Measurements from ENCODE around the gene APLNR.

APLNR gene

GRCh38 chr11:57251037-57251436 lies 14.0 kb upstream of the APLNR start:
- DNase-seq = no peak

DNA sequence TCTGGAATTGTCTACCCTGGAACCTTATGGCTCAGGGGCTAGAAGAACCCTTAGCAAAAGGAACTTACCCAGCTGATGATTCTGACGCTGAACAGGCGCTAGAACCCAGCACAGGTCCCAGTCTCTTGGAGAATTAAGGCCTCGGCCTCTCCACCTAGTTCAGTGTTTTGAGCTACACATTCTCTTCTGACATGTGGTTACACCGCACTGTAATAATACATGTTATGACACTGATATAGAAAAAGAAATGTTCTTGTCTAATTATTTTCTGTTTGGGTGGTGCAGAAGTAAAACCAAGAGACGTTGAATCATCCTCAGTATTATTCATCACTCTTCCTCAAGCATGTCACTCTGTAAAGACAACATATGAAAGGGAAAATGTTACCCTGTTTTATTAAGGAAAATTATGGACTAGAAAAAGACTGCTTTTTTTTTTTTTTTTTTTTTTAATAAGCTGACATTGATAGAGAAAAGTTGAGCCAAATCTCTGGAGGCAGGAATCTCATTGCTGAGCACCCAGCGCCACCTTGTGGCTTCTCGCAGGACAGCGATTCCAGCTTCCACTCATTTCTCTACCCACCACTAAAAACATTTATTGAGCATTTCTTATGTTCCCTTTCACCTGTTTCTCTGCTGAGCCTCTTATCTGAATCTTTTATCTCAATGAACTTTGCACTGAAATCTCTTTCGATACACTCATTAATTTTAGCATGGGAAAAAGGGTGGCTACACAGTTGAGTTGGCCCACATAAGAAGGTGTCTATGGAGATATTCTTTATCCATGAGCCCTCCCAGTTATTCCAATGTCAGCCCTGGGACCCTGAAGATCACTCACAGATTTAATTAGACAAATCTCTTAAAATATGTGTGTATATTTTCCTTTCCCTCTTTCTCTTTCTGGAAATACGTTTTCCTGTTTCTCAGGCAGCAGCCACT lies 12.6 kb upstream of the APLNR start:
- DNase-seq = no peak

DNA sequence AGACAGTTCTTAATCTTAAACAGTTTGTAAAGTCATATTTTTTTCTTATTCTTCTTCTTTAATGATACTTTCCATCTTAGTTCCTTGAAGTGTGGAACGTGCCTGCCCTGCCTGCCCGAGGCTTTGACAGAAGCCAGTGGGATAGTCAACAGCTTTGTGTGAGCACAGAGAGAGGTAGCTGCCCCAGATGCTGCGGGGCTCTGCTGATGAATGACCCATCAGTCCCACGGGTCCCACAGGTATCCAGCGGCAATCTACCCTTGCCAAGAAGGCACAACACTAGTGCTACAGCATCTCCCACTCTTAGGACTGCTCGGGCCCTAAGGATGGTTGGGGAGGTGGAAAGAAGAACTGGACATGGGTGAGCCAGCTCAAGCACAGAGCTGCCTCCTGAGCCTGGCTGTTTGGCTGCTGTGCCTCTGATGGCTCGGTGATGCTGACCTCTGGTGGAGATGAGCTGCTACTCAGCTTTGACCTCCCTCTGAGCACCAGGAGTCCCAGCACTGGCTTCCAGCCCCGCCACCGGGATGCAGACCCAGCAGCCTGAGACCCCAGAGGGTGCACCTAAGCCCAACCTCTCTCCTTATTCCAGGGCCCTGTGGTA lies 11.8 kb upstream of the APLNR start:
- no peak for DNase-seq

DNA sequence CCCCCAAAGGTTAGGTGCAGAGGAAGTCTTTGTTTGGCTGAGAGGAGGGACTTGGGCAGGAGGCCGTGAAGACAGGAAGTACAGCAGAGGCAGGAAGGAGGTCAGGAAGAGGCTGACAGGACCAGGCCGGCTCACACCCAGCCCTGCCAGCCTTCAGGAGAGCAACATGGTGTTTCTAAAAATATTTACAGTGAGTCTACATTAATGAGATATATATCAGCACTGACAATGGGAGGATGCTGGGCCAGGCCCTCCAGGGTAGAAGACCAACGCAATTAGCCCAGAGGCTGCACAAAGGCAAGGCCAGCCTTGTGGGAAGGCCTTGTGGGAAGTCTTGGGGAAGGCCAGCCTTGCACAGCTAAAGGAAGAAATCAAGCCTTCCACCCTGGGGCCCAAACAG lies 7.9 kb upstream of the APLNR start:
- no peak for DNase-seq

GRCh38 chr11:57241353-57241972 lies 4.4 kb upstream of the APLNR start:
- no peak for DNase-seq

- peak; percentile 37 for DNase-seq
These were observed 3.7 kb upstream of the APLNR start for GRCh38 chr11:57240757-57241156.

- no peak for DNase-seq
These were observed 3.0 kb upstream of the APLNR start for GRCh38 chr11:57240007-57240406.

DNA sequence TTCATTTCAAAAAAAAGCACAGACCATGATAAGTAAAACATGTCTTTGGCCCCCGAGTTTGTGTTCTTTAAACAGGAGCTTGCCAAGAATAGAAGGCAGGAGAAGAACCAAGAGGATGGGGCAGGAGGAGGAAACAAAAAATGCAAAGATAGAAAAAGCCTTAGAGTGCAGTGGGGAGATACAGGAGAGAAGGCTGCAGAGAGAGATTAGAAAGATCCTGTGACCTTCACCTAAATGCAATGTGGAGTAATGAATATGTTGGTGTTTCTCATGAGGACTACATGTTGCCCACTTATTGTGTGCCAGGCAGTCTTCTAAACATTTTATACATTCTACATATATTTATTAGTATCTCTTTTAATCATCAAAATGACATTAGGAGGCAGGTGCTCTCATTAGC lies 2.3 kb upstream of the APLNR start:
- DNase-seq = no peak

DNA sequence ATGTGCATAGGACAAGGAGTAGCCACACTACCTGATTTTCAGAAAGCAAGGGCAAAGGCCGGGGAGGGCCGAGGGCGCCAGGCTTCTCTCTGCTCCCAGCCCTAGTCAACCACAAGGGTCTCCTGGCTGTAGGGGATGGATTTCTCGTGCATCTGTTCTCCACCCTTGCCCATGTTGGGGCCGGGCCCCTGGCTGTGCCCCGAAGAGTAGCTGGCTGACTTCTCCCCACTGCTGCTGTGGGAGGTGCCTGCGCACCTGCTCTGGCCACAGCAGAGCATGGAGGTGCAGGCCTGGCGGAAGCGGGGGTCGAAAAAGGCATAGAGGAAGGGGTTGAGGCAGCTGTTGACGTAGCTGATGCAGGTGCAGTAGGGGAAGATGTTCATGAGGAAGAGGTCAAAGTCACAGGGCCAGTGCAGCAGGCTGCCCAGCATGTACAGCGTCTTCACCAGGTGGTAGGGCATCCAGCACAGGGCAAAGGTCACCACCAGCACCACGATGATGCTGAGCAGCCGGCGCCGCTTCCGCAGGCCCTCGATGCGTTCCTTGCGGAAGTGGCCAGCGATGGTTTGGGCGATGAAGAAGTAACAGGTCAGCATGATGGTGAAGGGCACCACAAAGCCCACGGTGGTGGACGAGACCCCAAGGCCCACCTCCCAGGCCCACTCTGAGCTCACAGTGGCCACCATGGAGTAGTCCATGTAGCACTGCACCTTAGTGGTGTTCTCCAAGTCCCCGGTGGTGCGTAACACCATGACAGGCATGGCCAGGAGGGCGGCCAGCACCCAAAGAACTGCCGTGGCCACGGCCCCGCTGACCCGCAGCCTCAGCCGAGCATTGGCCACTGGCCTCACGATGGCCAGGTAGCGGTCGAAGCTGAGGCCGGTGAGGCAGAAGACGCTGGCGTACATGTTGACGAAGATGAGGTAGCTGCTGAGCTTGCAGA lies 1.0 kb downstream of the APLNR start:
- no peak for DNase-seq

- DNase-seq = no peak
These were observed 3.3 kb downstream of the APLNR start for GRCh38 chr11:57233702-57234101.

GRCh38 chr11:57231539-57232253 lies 5.4 kb downstream of the APLNR start:
- no peak for DNase-seq

- no peak for DNase-seq
These were observed 6.1 kb downstream of the APLNR start for GRCh38 chr11:57230791-57231538.

DNA sequence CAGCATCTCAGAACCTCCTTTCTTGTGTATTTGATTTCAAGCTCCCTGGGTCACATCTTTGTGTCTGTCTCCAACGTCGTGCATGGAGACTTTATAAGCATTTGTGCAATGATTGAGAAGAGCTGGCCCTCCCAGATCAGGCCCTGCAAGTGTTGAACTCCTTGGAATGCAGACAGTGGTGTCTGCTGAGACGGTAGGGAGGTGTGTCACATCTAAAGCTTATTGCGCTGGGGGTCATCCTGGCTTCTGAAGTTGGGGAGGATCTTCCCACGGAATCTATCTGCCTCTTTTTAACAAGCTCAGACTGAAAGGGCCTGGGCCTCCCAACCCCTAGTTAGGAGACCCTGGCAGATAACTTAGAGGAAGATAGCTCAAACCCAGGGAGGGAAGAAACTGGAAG lies 6.7 kb downstream of the APLNR start:
- DNase-seq = no peak

DNA sequence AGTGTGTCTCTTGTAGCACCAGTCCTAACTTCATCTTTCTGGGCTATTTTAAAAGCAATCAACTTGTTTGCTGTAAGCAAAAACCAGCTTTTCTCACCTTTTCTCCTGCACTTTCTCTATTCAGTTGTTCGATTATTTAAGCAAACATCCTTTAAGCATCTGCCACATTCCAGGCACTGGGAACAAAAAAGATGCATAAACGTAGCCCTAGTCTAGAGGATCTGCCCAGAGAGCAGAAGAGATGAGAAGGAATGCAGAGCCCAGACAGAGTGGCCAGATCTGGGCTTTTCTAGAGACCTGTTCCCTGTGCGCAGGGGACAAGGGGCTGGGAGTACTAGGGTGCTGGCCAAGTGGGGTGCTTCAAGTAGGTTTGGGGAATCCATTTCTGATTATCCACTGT lies 8.4 kb downstream of the APLNR start:
- no peak for DNase-seq

DNA sequence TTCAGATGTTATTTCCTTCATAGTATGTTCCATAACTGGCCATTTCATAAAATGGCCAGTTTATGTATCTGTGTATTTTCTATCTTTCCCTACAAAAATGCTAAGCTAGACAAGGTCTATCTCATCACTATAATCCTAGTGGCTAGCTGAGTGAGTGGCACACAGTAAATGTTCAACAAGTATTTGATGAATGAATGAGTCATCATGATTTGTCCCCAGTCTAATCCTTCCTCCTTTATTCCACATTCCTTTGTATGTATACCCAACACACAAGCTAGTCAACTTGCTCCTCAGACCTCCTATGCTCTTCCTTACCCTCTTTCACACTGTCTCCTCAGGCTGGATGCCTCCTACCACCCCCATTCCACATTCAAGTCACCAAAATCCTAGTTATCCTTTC lies 12.5 kb downstream of the APLNR start:
- DNase-seq = no peak

DNA sequence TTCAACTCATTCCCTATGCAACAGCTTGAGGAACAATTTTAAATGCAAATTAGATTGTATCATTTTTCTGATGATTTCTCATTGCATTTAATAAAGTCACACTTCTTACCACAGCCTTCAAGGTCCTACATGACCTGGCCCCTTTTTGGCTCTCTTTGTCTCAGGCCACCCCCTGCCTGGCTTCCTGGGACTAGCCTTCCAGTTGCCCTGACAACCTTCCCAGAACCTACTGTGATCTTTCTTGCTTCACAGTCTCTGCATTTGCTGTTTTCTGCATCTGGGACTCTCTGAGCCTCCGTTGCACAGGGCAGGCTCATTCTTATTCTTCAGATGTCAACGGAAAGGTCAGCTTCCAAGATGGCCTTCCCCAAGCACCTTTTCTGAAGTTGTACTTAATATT lies 12.9 kb downstream of the APLNR start:
- DNase-seq = no peak

DNA sequence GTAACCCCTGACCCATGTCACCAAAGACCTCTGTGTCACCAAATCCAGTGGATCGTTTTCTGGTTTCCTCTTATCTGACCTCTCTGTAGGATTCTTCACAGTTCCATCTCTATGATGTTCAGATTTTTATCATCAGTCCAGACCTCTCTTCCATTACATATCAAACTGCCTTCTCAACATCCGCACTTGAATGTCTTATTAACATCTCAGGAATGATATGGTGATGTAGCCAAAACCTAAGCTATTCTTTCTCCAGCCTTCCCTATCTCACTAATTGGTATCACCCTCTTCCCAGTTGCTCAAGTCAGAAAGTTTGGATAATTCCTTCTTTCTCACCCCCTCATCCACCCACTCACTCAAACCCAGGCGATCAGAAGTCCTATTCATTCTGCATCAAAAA lies 13.4 kb downstream of the APLNR start:
- no peak for DNase-seq

- DNase-seq = no peak
These were observed 14.8 kb downstream of the APLNR start for GRCh38 chr11:57222239-57222638.

- no peak for DNase-seq
These were observed 17.9 kb downstream of the APLNR start for GRCh38 chr11:57219021-57219627.

GRCh38 chr11:57217053-57217452 lies 20.0 kb downstream of the APLNR start:
- no peak for DNase-seq

DNA sequence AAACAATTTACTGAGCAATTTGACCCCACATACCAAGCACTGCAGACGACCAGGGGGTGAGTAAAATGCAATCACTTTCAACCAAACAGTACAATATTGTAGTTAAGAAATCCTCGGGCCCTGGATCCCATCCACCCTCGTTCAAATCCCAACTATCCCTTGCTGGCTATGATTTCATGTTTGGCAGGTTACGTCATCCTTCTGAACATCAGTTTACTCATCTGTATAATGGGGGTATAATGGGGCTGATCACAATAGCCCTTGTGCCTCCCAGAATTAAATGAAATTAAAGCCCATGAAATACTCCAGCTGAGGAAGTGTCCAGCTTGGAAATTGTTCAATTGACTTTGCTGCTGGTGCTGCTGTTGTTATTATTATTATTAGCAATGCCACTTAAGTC lies 20.6 kb downstream of the APLNR start:
- DNase-seq = no peak
